PC-3 (cell line): ENCODE data around the gene RPE65. TPM values are rescaled to one million over a fixed set of nuclear protein-coding genes. Genes with fewer than 3 reads are reported as not detected.
A peak's percentile ranks its signal among the peaks of the same experiment; 100 is the strongest.
"Not testable (repeated sequence)": the region's sequence is repeated elsewhere in the genome, so short reads cannot be mapped to it uniquely, and the experiment has no call there.

Source experiments
- ATAC-seq: fragments of 200-7000 bp; cut with Tn5 transposase; 2 replicates; pipeline ENCODE4 v1.9.1; 2020; ENCODE audit warnings: mild to moderate bottlenecking, moderate library complexity
- BruUV-seq: library from RNA; stranded (reverse); fragments of 400-500 nt; replicated peaks from 2 replicates; lab custom pipeline; 2021; lab: Mats Ljungman, UMichigan
- CTCF ChIA-PET: fragments of 300-600 bp; sonication (Branson Sonifier 250); formaldehyde crosslinking; loops from one replicate; lab custom pipeline; 2022; ENCODE audit warnings: antibody characterized with exemption; lab: Charles Lee
- POLR2A ChIA-PET: fragments of 300-600 bp; sonication (Branson Sonifier 250); formaldehyde crosslinking; loops from one replicate; lab custom pipeline; 2022; ENCODE audit warnings: antibody characterized with exemption; ENCODE audit not compliant: unreplicated experiment; lab: Charles Lee
- DNase-seq: peaks from one replicate; pipeline ENCODE4 v3.0.0-alpha.2; 2015
- H2AFZ ChIP-seq: fragments of 300-600 bp; sonication (generic); 2 replicates; pipeline ENCODE4 v1.6.0; 2016; ENCODE audit warnings: antibody characterized with exemption, low read length
- H3F3A ChIP-seq: fragments of 300-600 bp; sonication (generic); one replicate; pipeline ENCODE4 v1.6.0; 2017; ENCODE audit warnings: antibody characterized with exemption, low read length, control low read depth, mild to moderate bottlenecking; ENCODE audit not compliant: unreplicated experiment
- H3K27ac ChIP-seq: fragments of 300-600 bp; sonication (generic); 2 replicates; pipeline ENCODE4 v1.5.1; 2016; ENCODE audit warnings: mild to moderate bottlenecking, low read length
- H3K27me3 ChIP-seq: fragments of 300-600 bp; sonication (generic); 2 replicates; pipeline ENCODE4 v1.6.1; 2016; ENCODE audit warnings: low read length, mixed read lengths
- H3K36me3 ChIP-seq: fragments of 300-600 bp; sonication (generic); 2 replicates; pipeline ENCODE4 v1.6.1; 2016; ENCODE audit warnings: low read depth, mixed run types, low read length, mixed read lengths
- H3K4me1 ChIP-seq: fragments of 300-600 bp; sonication (generic); 2 replicates; pipeline ENCODE4 v1.5.1; 2016; ENCODE audit warnings: low read length; ENCODE audit not compliant: insufficient read depth
- H3K4me2 ChIP-seq: fragments of 300-600 bp; sonication (generic); 2 replicates; pipeline ENCODE4 v1.6.0; 2016; ENCODE audit warnings: low read length
- H3K4me3 ChIP-seq: fragments of 300-600 bp; sonication (generic); 2 replicates; pipeline ENCODE4 v1.5.1; 2016; ENCODE audit warnings: mild to moderate bottlenecking, low read length, mixed read lengths
- H3K79me2 ChIP-seq: fragments of 300-600 bp; sonication (generic); 2 replicates; pipeline ENCODE4 v1.6.1; 2017; ENCODE audit warnings: low read length, mixed read lengths
- H3K9ac ChIP-seq: fragments of 300-600 bp; sonication (generic); 2 replicates; pipeline ENCODE4 v1.6.0; 2016; ENCODE audit warnings: mild to moderate bottlenecking, low read length
- H3K9me2 ChIP-seq: fragments of 300-600 bp; sonication (generic); replicated peaks from 2 replicates; pipeline ENCODE4 v1.6.1; 2016; ENCODE audit warnings: mixed run types, low read length, mixed read lengths
- H3K9me3 ChIP-seq: fragments of 300-600 bp; sonication (generic); 2 replicates; pipeline ENCODE4 v1.6.1; 2016; ENCODE audit warnings: low read length, mixed read lengths
- H4K20me1 ChIP-seq: fragments of 300-600 bp; sonication (generic); 2 replicates; pipeline ENCODE4 v1.6.1; 2016; ENCODE audit warnings: low read length, mixed read lengths
- EZH2 ChIP-seq: fragments of 300-600 bp; sonication (generic); IDR thresholded peaks from one replicate; pipeline ENCODE4 v1.6.1; 2017; ENCODE audit warnings: antibody characterized with exemption, mild to moderate bottlenecking, low read length; ENCODE audit not compliant: unreplicated experiment
- EZH2phosphoT487 ChIP-seq: fragments of 300-600 bp; sonication (generic); IDR thresholded peaks from 2 replicates; pipeline ENCODE4 v1.6.1; 2018; ENCODE audit warnings: mild to moderate bottlenecking, antibody characterized with exemption, low read length, borderline replicate concordance
- intact Hi-C: fragments of 100-400 bp; cut with micrococcal nuclease; formaldehyde crosslinking; loops from 2 replicates; pipeline ENCODE4 v1.9.0; 2023
- total RNA-seq: library from RNA; depleted of rRNA; stranded (reverse); fragments of >200 nt; gene quantifications from 2 replicates; pipeline ENCODE4 v1.2.3, GENCODE V29; 2014
- TF ChIP-seq, protein P1 (sequence below): fragments of 300-600 bp; sonication (generic); conservative IDR thresholded peaks from 2 replicates; pipeline ENCODE4 v1.5.1; 2017; ENCODE audit warnings: antibody characterized with exemption, low read depth, mild to moderate bottlenecking, low read length

The RPE65 gene
- total RNA-seq, 1 experiment from 2014 or later = not detected

DNA sequence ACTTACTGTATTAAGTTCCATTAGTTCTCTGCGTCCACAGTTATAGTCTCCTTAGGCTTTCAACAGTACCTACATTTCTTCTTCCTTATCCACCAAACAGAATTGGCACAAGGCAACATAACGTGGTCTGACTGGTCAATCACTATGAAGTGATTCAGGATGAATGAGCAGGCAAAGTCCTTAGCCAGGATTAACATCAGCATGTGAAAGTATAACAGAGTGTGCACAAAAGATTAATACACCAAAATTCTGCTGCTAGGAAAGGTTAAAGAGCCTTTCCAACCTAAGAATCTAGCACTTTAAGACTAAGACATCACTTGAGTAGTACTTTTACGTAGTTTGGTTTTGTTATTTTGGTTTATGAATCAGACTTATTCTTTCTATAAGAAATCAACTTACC is 31.3 kb upstream of the RPE65 start:
- ATAC-seq (peak; percentile 64), DNase-seq (peak; percentile 18)
- Histone ChIP-seq H2AFZ (no peak overlapping the region), H3K27me3 (no peaks in the 10 kb centered on the region), H3K4me2 (no peak overlapping the region), H3K27ac (no peak overlapping the region), H3K79me2 (no peaks in the 10 kb centered on the region), H3K4me1 (no peaks in the 10 kb centered on the region), H3K9ac (no peak overlapping the region), H4K20me1 (no peaks in the 10 kb centered on the region), H3K4me3 (no peak overlapping the region), H3K9me3 (no peaks in the 10 kb centered on the region), H3K36me3 (peaks cover 63% of the 10 kb centered on the region), H3F3A (no peaks in the 10 kb centered on the region), H3K9me2 (no peaks in the 10 kb centered on the region)
- TF ChIP-seq EZH2 (no peak), EZH2phosphoT487 (no peak)
- TF ChIP-seq, protein P1, sequence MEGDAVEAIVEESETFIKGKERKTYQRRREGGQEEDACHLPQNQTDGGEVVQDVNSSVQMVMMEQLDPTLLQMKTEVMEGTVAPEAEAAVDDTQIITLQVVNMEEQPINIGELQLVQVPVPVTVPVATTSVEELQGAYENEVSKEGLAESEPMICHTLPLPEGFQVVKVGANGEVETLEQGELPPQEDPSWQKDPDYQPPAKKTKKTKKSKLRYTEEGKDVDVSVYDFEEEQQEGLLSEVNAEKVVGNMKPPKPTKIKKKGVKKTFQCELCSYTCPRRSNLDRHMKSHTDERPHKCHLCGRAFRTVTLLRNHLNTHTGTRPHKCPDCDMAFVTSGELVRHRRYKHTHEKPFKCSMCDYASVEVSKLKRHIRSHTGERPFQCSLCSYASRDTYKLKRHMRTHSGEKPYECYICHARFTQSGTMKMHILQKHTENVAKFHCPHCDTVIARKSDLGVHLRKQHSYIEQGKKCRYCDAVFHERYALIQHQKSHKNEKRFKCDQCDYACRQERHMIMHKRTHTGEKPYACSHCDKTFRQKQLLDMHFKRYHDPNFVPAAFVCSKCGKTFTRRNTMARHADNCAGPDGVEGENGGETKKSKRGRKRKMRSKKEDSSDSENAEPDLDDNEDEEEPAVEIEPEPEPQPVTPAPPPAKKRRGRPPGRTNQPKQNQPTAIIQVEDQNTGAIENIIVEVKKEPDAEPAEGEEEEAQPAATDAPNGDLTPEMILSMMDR = no peak
- POLR2A ChIA-PET = no interaction called here
- CTCF ChIA-PET = no interaction called here
- intact Hi-C loops = no loop called here
- BruUV-seq = no TSS peak

DNA sequence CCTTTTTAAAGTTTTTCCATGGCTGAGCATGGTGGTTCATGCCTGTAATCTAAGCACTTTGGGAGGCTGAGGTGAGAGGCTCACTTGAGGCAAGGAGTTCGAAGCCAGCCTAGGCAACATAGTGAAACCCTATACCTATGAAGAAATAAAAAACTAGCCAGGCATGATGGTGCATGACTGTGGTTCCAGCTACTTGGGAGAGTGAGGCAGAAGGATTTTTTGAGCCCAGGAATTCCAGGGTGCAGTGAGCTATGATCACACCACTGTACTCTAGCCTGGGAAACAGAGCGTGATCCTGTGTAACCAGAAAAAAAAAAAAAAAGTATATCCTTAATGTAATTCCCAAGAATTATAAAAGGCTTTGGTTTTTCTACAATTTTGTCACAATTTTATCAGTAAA is 29.7 kb upstream of the RPE65 start:
- Histone ChIP-seq H3F3A (no peaks in the 10 kb centered on the region), H3K36me3 (peaks cover 67% of the 10 kb centered on the region), H3K9ac (no peak overlapping the region), H3K9me3 (no peaks in the 10 kb centered on the region), H3K4me1 (no peaks in the 10 kb centered on the region), H3K9me2 (no peaks in the 10 kb centered on the region), H3K27me3 (no peaks in the 10 kb centered on the region), H4K20me1 (0 out of 2 replicates have a peak, but pooled peaks cover under 1% of the 10 kb centered on the region), H3K79me2 (no peaks in the 10 kb centered on the region), H3K4me2 (no peak overlapping the region), H3K4me3 (no peak overlapping the region), H2AFZ (no peak overlapping the region), H3K27ac (no peak overlapping the region)
- ChIA-PET CTCF (no interaction called here), POLR2A (no interaction called here)
- no TSS peak for BruUV-seq
- intact Hi-C loops = no loop called here
- TF ChIP-seq, protein P1 = no peak
- TF ChIP-seq EZH2phosphoT487 (no peak), EZH2 (no peak)
- ATAC-seq = no peak
- DNase-seq = no peak

DNA sequence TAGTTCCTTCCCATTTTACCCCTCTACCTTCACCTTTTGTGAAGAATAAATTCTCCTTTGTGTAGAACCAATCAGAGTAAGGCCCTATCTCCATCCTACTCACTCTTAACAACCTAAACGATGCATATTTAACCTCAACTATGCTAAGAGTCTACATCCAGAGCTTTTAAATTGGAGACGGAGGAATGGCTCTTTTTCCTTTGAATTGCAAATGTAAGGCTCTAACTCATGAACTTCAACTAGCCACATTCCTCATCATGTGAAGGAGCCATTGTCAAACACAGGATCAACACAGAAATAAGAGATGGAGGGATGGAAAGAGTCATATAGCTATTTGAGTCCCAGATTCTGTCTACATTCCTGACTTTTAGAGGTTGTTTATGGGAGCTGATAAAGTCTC is 28.9 kb upstream of the RPE65 start:
- intact Hi-C loops = no loop called here
- Histone ChIP-seq H3K79me2 (no peaks in the 10 kb centered on the region), H3K36me3 (peaks cover 65% of the 10 kb centered on the region), H3K9ac (no peak overlapping the region), H3F3A (no peaks in the 10 kb centered on the region), H4K20me1 (0 out of 2 replicates have a peak, but pooled peaks cover 5% of the 10 kb centered on the region), H3K27ac (no peak overlapping the region), H3K9me3 (no peaks in the 10 kb centered on the region), H3K4me1 (no peaks in the 10 kb centered on the region), H3K4me3 (no peak overlapping the region), H2AFZ (no peak overlapping the region), H3K27me3 (no peaks in the 10 kb centered on the region), H3K9me2 (no peaks in the 10 kb centered on the region), H3K4me2 (no peak overlapping the region)
- ATAC-seq (no peak), DNase-seq (no peak)
- ChIA-PET POLR2A (interaction anchor here (0.5 to 0.6 kb wide), 2 partner anchors 17 to 78 kb away, joined by 3 to 6 read pairs; no protein-coding TSS in a partner anchor), CTCF (no interaction called here)
- BruUV-seq = no TSS peak
- TF ChIP-seq, protein P1 = no peak
- TF ChIP-seq EZH2phosphoT487 (no peak), EZH2 (no peak)

DNA sequence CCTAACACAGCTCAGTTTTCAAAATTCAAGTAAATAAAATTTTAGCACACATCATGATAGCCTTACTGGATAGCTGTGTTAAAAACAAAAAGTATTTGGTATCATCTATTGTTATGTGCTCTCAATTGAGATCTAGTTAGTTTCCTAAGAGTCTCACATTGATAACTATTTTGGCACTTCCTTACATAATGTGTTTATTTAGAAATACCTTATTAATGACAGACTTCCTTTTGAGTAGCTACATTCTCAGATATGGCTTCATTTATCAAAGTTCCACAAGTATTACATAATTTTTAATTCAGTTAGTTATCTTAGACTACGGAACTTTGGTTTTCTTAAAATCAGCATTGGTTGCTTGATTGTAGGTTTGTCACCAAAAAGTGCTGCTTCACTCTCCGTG is 26.9 kb upstream of the RPE65 start:
- H4K20me1 ChIP-seq, H3K79me2 ChIP-seq, H3K4me3 ChIP-seq, intact Hi-C loops, H3K9ac ChIP-seq, POLR2A ChIA-PET, H3K4me2 ChIP-seq, DNase-seq, H3K9me2 ChIP-seq, H3K4me1 ChIP-seq, CTCF ChIA-PET, BruUV-seq, H3K9me3 ChIP-seq, H3F3A ChIP-seq, H2AFZ ChIP-seq, ATAC-seq, H3K27me3 ChIP-seq, H3K27ac ChIP-seq: not testable (repeated sequence)
- peaks cover 55% of the 10 kb centered on the region for H3K36me3 ChIP-seq
